NCI-H2196 (cell line): ENCODE data around the gene NDRG2.

ENCODE experiments used
- DNase-seq: peaks from one replicate; lab custom pipeline; 2025; ENCODE audit not compliant: unreplicated experiment; lab: John Stamatoyannopoulos, UW

The NDRG2 gene

GRCh38 chr14:21024585-21025370 is at the start of gene NDRG2:
TSS of gene NDRG2 (minus strand) at chr14:21025061. CDS start at chr14:21023315, 1,746 bp downstream.
- peak; percentile 49 for DNase-seq

- no peak for DNase-seq
Measured at GRCh38 chr14:21073921-21074320, 49.1 kb upstream of the NDRG2 start.

GRCh38 chr14:21072781-21073339 is 48.0 kb upstream of the NDRG2 start:
- DNase-seq = peak; percentile 47

- DNase-seq = no peak
Measured at GRCh38 chr14:21072031-21072473, 47.2 kb upstream of the NDRG2 start.

GRCh38 chr14:21071225-21072030 is 46.6 kb upstream of the NDRG2 start:
- DNase-seq = peak; percentile 85

- DNase-seq = peak; percentile 42
Measured at GRCh38 chr14:21070610-21071224, 45.9 kb upstream of the NDRG2 start.

- peak; percentile 68 for DNase-seq
Measured at GRCh38 chr14:21070083-21070609, 45.3 kb upstream of the NDRG2 start, which contains the start of gene ARHGEF40. TSS of gene ARHGEF40 (plus strand) at chr14:21070304. CDS start at chr14:21070397, 93 bp downstream.

- peak; percentile 32 for DNase-seq
Measured at GRCh38 chr14:21069388-21070082, 44.7 kb upstream of the NDRG2 start.

GRCh38 chr14:21068521-21069387 is 43.9 kb upstream of the NDRG2 start:
- peak; percentile 82 for DNase-seq

- peak; percentile 28 for DNase-seq
Measured at GRCh38 chr14:21066882-21067502, 42.1 kb upstream of the NDRG2 start.

GRCh38 chr14:21063479-21063878 is 38.6 kb upstream of the NDRG2 start:
- no peak for DNase-seq

- DNase-seq = no peak
Measured at GRCh38 chr14:21061347-21061668, 36.4 kb upstream of the NDRG2 start.

- DNase-seq = no peak
Measured at GRCh38 chr14:21060614-21061346, 35.9 kb upstream of the NDRG2 start.

GRCh38 chr14:21059842-21060613 is 35.2 kb upstream of the NDRG2 start:
- DNase-seq = no peak

GRCh38 chr14:21058903-21059302 is 34.0 kb upstream of the NDRG2 start:
- DNase-seq = no peak

- no peak for DNase-seq
Measured at GRCh38 chr14:21057803-21058675, 33.2 kb upstream of the NDRG2 start, which contains the start of gene RNASE8. TSS of gene RNASE8 (plus strand) at chr14:21057822. CDS start at chr14:21057893, 71 bp downstream.
